GM18526 (cell line): ENCODE data around the gene INTS15.

Experiments
- POLR2A ChIP-seq: IDR thresholded peaks from 3 replicates; pipeline ENCODE4 v1.6.1; 2011; ENCODE audit not compliant: insufficient read length; ENCODE audit errors: extremely low read depth

INTS15 gene

DNA sequence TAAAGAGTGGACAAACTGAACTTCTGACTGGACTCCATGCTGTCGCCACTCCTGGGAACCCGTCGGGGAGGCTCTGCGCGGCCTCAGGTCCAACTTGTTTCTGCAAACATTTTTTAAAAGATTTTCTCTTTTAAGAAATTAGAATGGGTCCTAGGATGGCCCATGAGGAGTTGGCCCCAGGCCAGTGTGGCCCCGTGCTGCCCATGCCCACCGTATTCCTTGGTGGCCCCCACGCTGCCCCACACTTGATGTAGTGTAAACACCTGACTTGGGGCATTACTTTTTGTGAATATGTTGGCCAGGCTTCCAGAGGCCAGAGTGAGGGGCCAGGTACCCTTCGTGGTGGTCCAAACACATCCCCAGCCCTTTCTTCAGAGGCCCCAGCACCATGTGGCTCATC, 66.6 kb downstream of the INTS15 start:
- TF ChIP-seq POLR2A: no peak
